Ectodermal cell (in vitro differentiated cells): ENCODE results near the gene INVS.

Experiments used
- H3K27ac ChIP-seq: 2 replicates; pipeline ENCODE4 v1.7.0; 2013; ENCODE audit warnings: mild to moderate bottlenecking, low read depth, low read length; ENCODE audit not compliant: insufficient read depth, poor library complexity, severe bottlenecking
- H3K27me3 ChIP-seq: 2 replicates; pipeline ENCODE4 v1.7.0; 2013; ENCODE audit warnings: mild to moderate bottlenecking, low read length; ENCODE audit not compliant: insufficient read depth, control insufficient read depth, poor library complexity, severe bottlenecking
- H3K36me3 ChIP-seq: one replicate; pipeline ENCODE4 v1.7.0; 2013; ENCODE audit warnings: low read length; ENCODE audit not compliant: control insufficient read depth, insufficient read depth
- H3K4me1 ChIP-seq: one replicate; pipeline ENCODE4 v1.7.0; 2013; ENCODE audit warnings: low read length; ENCODE audit not compliant: control insufficient read depth, insufficient read depth
- H3K4me3 ChIP-seq: 2 replicates; pipeline ENCODE4 v1.7.0; 2013; ENCODE audit warnings: low read depth, low read length, control low read depth; ENCODE audit not compliant: insufficient read depth
- H3K9me3 ChIP-seq: 2 replicates; pipeline ENCODE4 v1.7.0; 2013; ENCODE audit warnings: mild to moderate bottlenecking, low read length, moderate library complexity; ENCODE audit not compliant: control insufficient read depth
- WGBS, 2 experiments: methylation state at CpG; one replicate each; pipeline ENCODE4 v1.1.7; 2013; ENCODE audit warnings: missing lambda C conversion rate in 2 of 2; 5-methylcytosine and 5-hydroxymethylcytosine counted together

INVS gene

GRCh38 chr9:100211476-100211875 is 112.4 kb downstream of the INVS start:
- no peaks in the 10 kb centered on the region for H3K36me3 ChIP-seq
- no peaks in the 10 kb centered on the region for H3K9me3 ChIP-seq
- no peak overlapping the region for H3K27ac ChIP-seq
- no peaks in the 10 kb centered on the region for H3K4me1 ChIP-seq
- no peaks in the 10 kb centered on the region for H3K27me3 ChIP-seq
- no peak overlapping the region for H3K4me3 ChIP-seq
- 91 to 100% methylated on average over 1 of the region's 1 CpG for WGBS, 2 experiments

GRCh38 chr9:100213730-100214477 is 114.9 kb downstream of the INVS start:
- WGBS, 2 experiments = 81 to 86% methylated on average over 5 of the region's 5 CpGs
- no peaks in the 10 kb centered on the region for H3K27me3 ChIP-seq
- H3K27ac ChIP-seq = no peak overlapping the region
- no peaks in the 10 kb centered on the region for H3K9me3 ChIP-seq
- H3K4me3 ChIP-seq = no peak overlapping the region
- no peaks in the 10 kb centered on the region for H3K4me1 ChIP-seq
- H3K36me3 ChIP-seq = no peaks in the 10 kb centered on the region

GRCh38 chr9:100216178-100216787 is 117.2 kb downstream of the INVS start:
- Histone ChIP-seq H3K9me3 (no peaks in the 10 kb centered on the region), H3K27me3 (no peaks in the 10 kb centered on the region), H3K4me1 (no peaks in the 10 kb centered on the region), H3K4me3 (no peak overlapping the region), H3K27ac (no peak overlapping the region), H3K36me3 (no peaks in the 10 kb centered on the region)
- WGBS, 2 experiments = 67 to 69% methylated on average over 4 of the region's 4 CpGs

GRCh38 chr9:100217536-100217935 is 118.5 kb downstream of the INVS start:
- WGBS, 2 experiments = 92 to 93% methylated on average over 1 of the region's 2 CpGs
- H3K27ac ChIP-seq = no peak overlapping the region
- no peaks in the 10 kb centered on the region for H3K4me1 ChIP-seq
- no peaks in the 10 kb centered on the region for H3K36me3 ChIP-seq
- no peaks in the 10 kb centered on the region for H3K27me3 ChIP-seq
- no peaks in the 10 kb centered on the region for H3K9me3 ChIP-seq
- H3K4me3 ChIP-seq = no peak overlapping the region

- H3K9me3 ChIP-seq = no peaks in the 10 kb centered on the region
- 90 to 100% methylated on average over 1 of the region's 1 CpG for WGBS, 2 experiments
- H3K27ac ChIP-seq = no peak overlapping the region
- no peaks in the 10 kb centered on the region for H3K27me3 ChIP-seq
- H3K4me1 ChIP-seq = no peaks in the 10 kb centered on the region
- no peak overlapping the region for H3K4me3 ChIP-seq
- H3K36me3 ChIP-seq = no peaks in the 10 kb centered on the region
Observed at GRCh38 chr9:100219347-100219746, 120.3 kb downstream of the INVS start.

- H3K27ac ChIP-seq = no peak overlapping the region
- 92% methylated on average over 1 of the region's 1 CpG; no CpG with 5 or more reads in 1 of the 2 experiments for WGBS, 2 experiments
- H3K4me3 ChIP-seq = no peak overlapping the region
- no peaks in the 10 kb centered on the region for H3K36me3 ChIP-seq
- H3K4me1 ChIP-seq = no peaks in the 10 kb centered on the region
- no peaks in the 10 kb centered on the region for H3K27me3 ChIP-seq
- H3K9me3 ChIP-seq = no peaks in the 10 kb centered on the region
Observed at GRCh38 chr9:100220936-100221335, 121.9 kb downstream of the INVS start.

- WGBS, 2 experiments = 83 to 100% methylated on average over 1 of the region's 1 CpG
- H3K4me3 ChIP-seq = no peak overlapping the region
- H3K9me3 ChIP-seq = no peaks in the 10 kb centered on the region
- no peaks in the 10 kb centered on the region for H3K27me3 ChIP-seq
- no peak overlapping the region for H3K27ac ChIP-seq
- H3K36me3 ChIP-seq = no peaks in the 10 kb centered on the region
- H3K4me1 ChIP-seq = no peaks in the 10 kb centered on the region
Observed at GRCh38 chr9:100221538-100221937, 122.5 kb downstream of the INVS start.

- no peaks in the 10 kb centered on the region for H3K27me3 ChIP-seq
- H3K27ac ChIP-seq = no peak overlapping the region
- no peak overlapping the region for H3K4me3 ChIP-seq
- no peaks in the 10 kb centered on the region for H3K36me3 ChIP-seq
- H3K9me3 ChIP-seq = no peaks in the 10 kb centered on the region
- H3K4me1 ChIP-seq = no peaks in the 10 kb centered on the region
- WGBS, 2 experiments = 58 to 79% methylated on average over 1 to 2 of the region's 2 CpGs
Observed at GRCh38 chr9:100222674-100223073, 123.6 kb downstream of the INVS start.

GRCh38 chr9:100227636-100228035 is 128.6 kb downstream of the INVS start:
- Histone ChIP-seq H3K36me3 (no peaks in the 10 kb centered on the region), H3K9me3 (no peaks in the 10 kb centered on the region), H3K4me1 (no peaks in the 10 kb centered on the region), H3K27ac (no peak overlapping the region), H3K4me3 (no peak overlapping the region), H3K27me3 (no peaks in the 10 kb centered on the region)
- WGBS, 2 experiments = 95 to 97% methylated on average over 2 of the region's 2 CpGs

GRCh38 chr9:100228352-100228869 is 129.4 kb downstream of the INVS start:
- 94 to 97% methylated on average over 3 to 4 of the region's 4 CpGs for WGBS, 2 experiments
- H3K4me3 ChIP-seq = no peak overlapping the region

More at GRCh38 chr9:100228352-100228869, 129.4 kb downstream of the INVS start:
- no peak overlapping the region for H3K27ac ChIP-seq
- H3K27me3 ChIP-seq = no peaks in the 10 kb centered on the region
- H3K36me3 ChIP-seq = no peaks in the 10 kb centered on the region
- no peaks in the 10 kb centered on the region for H3K4me1 ChIP-seq
- no peaks in the 10 kb centered on the region for H3K9me3 ChIP-seq
